Measurements from ENCODE around the gene PDCD10. TPM values are rescaled to one million over a fixed set of nuclear protein-coding genes. Genes with fewer than 3 reads are reported as not detected.

PDCD10 gene
- polyA plus RNA-seq, 1 donor from 2014 or later = 79.1 TPM

DNA sequence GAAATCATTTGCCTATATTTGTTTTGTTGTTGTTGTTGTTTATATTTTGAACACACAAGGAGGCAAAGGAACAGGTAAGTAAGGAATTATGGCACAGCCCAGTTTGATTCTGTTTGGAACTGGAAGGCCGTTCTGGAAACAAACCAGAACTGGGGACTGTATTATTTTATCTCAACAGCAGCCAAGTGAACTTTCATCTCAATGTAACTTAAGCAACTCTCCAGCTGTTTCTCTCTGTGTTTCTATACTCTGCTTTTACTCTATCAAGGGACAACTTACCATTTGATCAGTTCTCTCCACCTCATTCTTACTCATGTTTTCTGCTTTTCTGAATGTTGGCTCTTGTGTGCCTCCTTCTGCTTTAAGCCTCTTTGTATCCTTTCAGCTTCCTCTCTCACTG lies 65.0 kb downstream of the PDCD10 start:
- Histone ChIP-seq H3K79me2 (replicated peaks; ENCODE audit: insufficient read depth, low read length) (no peaks in the 10 kb centered on the region), H3K4me2 (ENCODE audit: low read length) (no peak overlapping the region), H3K27ac (ENCODE audit: low read length) (no peak overlapping the region), H4K20me1 (ENCODE audit: insufficient read depth) (no peaks in the 10 kb centered on the region), H3K36me3 (ENCODE audit: insufficient read depth, low read length) (no peaks in the 10 kb centered on the region), H3K9ac (ENCODE audit: low read length) (no peak overlapping the region), H3F3A (ENCODE audit: insufficient read depth, low read length, poor library complexity, severe bottlenecking) (no peaks in the 10 kb centered on the region), H3K27me3 (ENCODE audit: insufficient read depth, low read depth, low read length) (no peaks in the 10 kb centered on the region), H2AFZ (ENCODE audit: low read depth, low read length) (no peak overlapping the region), H3K4me3 (ENCODE audit: low read length) (no peak overlapping the region), H3K9me2 (ENCODE audit: insufficient read depth, low read length) (no peaks in the 10 kb centered on the region), H3K9me3 (ENCODE audit: low read length) (no peaks in the 10 kb centered on the region)
- TF ChIP-seq POLR2AphosphoS5 (IDR thresholded peaks at IDR 0.05) = no peak
- no peak for TF ChIP-seq SMC3 (conservative IDR thresholded peaks at IDR 0.05; ENCODE audit: poor library complexity)
- TF ChIP-seq MXI1 (conservative IDR thresholded peaks at IDR 0.05; ENCODE audit: poor library complexity, severe bottlenecking) = no peak
- TF ChIP-seq TAF1 (IDR thresholded peaks at IDR 0.05; ENCODE audit: low read depth) = no peak
- no peak for TF ChIP-seq EP300 (conservative IDR thresholded peaks at IDR 0.05; ENCODE audit: poor library complexity, severe bottlenecking)
- no peak for TF ChIP-seq RAD21 (conservative IDR thresholded peaks at IDR 0.05)
- no peak for TF ChIP-seq REST (IDR thresholded peaks at IDR 0.05; ENCODE audit: borderline replicate concordance)
- no peak for TF ChIP-seq CTCF (IDR thresholded peaks at IDR 0.05; ENCODE audit: poor library complexity, severe bottlenecking)
- no peak for TF ChIP-seq EZH2 (IDR thresholded peaks at IDR 0.05; ENCODE audit: borderline replicate concordance, insufficient read depth, low read length, poor library complexity, severe bottlenecking)

GRCh38 chr3:167668651-167669050 lies 66.0 kb downstream of the PDCD10 start:
- H3K9me2 ChIP-seq (ENCODE audit: insufficient read depth, low read length) = no peaks in the 10 kb centered on the region
- H2AFZ ChIP-seq (ENCODE audit: low read depth, low read length) = no peak overlapping the region
- no peaks in the 10 kb centered on the region for H3F3A ChIP-seq (ENCODE audit: insufficient read depth, low read length, poor library complexity, severe bottlenecking)
- H3K9ac ChIP-seq (ENCODE audit: low read length) = no peak overlapping the region
- H3K79me2 ChIP-seq (replicated peaks; ENCODE audit: insufficient read depth, low read length) = no peaks in the 10 kb centered on the region
- H3K4me3 ChIP-seq (ENCODE audit: low read length) = no peak overlapping the region
- H3K27me3 ChIP-seq (ENCODE audit: insufficient read depth, low read depth, low read length) = no peaks in the 10 kb centered on the region
- no peaks in the 10 kb centered on the region for H3K9me3 ChIP-seq (ENCODE audit: low read length)
- no peaks in the 10 kb centered on the region for H3K36me3 ChIP-seq (ENCODE audit: insufficient read depth, low read length)
- no peaks in the 10 kb centered on the region for H4K20me1 ChIP-seq (ENCODE audit: insufficient read depth)
- no peak overlapping the region for H3K4me2 ChIP-seq (ENCODE audit: low read length)
- TF ChIP-seq CTCF (IDR thresholded peaks at IDR 0.05; ENCODE audit: poor library complexity, severe bottlenecking) = no peak
- TF ChIP-seq REST (IDR thresholded peaks at IDR 0.05; ENCODE audit: borderline replicate concordance) = no peak
- TF ChIP-seq SMC3 (conservative IDR thresholded peaks at IDR 0.05; ENCODE audit: poor library complexity) = no peak
- TF ChIP-seq POLR2AphosphoS5 (IDR thresholded peaks at IDR 0.05) = no peak
- no peak for TF ChIP-seq MXI1 (conservative IDR thresholded peaks at IDR 0.05; ENCODE audit: poor library complexity, severe bottlenecking)
- TF ChIP-seq EP300 (conservative IDR thresholded peaks at IDR 0.05; ENCODE audit: poor library complexity, severe bottlenecking) = no peak
- no peak overlapping the region for H3K27ac ChIP-seq (ENCODE audit: low read length)

Measured in neural cell (in vitro differentiated cells).